Measurements from ENCODE around the gene GAREM1. TPM values are rescaled to one million over a fixed set of nuclear protein-coding genes. Genes with fewer than 3 reads are reported as not detected.
"Not testable (repeated sequence)": the region's sequence is repeated elsewhere in the genome, so short reads cannot be mapped to it uniquely, and the experiment has no call there.

Gene GAREM1
- polyA plus RNA-seq, 3 donors from 2014 or later, result 0.03 TPM; not detected in 2

DNA sequence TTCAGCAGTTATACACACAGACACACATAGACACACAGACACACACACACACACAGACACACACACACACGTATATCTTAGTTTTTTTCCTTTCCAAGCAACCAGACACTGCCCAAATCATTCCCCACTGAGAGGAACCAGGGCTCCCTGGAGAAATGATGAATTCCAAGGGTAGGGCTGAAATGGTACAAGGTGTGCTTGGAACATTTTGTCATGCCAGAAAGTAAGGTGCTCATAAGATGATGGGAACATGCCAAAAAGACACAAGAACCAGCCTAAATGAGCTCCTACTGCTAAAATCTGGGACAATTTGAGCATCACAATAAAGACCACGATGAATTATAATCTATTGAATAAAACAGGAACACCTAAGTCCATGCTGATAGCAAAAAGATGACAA is 177.6 kb downstream of the GAREM1 start:
- Mint-ChIP-seq H3K36me3 (no peaks in the 10 kb centered on the region), H3K9me3 (no peaks in the 10 kb centered on the region), H3K27me3 (ENCODE audit: low read depth in 3 of 3) (peaks cover 0 to 4% (median 2%) of the 10 kb centered on the region in 3 donors), H3K27ac (no peak overlapping the region), H3K4me1 (no peaks in the 10 kb centered on the region), H3K4me3 (no peak overlapping the region)
- no peak for DNase-seq

GRCh38 chr18:32291623-32292022 is 179.1 kb downstream of the GAREM1 start:
- H3K36me3 Mint-ChIP-seq; H3K9me3 Mint-ChIP-seq; DNase-seq; H3K4me3 Mint-ChIP-seq; H3K4me1 Mint-ChIP-seq; H3K27ac Mint-ChIP-seq; H3K27me3 Mint-ChIP-seq (ENCODE audit: low read depth in 3 of 3): not testable (repeated sequence)

DNA sequence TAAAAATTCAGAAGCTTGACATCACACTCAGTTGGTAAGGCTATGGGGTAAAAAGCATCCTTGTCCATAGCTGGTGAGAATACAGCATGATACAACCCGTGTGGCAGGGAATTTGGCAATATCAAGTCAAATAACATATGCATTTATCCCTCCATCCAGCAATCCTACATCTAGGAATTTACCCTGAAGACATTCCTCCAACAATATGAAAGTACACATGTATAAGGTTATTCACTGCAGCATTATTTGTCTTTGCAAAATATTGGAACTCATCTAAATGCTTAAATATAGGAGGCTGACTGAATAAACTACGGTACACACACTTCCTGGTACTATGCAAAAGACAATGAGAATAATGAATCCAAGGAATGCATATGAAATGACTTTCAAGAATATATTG is 179.9 kb downstream of the GAREM1 start:
- no peak for DNase-seq
- Mint-ChIP-seq H3K9me3 (no peaks in the 10 kb centered on the region), H3K27me3 (ENCODE audit: low read depth in 3 of 3) (peaks cover 2 to 8% (median 5%) of the 10 kb centered on the region in 3 donors), H3K4me3 (no peak overlapping the region), H3K36me3 (no peaks in the 10 kb centered on the region), H3K4me1 (no peaks in the 10 kb centered on the region), H3K27ac (no peak overlapping the region)

DNA sequence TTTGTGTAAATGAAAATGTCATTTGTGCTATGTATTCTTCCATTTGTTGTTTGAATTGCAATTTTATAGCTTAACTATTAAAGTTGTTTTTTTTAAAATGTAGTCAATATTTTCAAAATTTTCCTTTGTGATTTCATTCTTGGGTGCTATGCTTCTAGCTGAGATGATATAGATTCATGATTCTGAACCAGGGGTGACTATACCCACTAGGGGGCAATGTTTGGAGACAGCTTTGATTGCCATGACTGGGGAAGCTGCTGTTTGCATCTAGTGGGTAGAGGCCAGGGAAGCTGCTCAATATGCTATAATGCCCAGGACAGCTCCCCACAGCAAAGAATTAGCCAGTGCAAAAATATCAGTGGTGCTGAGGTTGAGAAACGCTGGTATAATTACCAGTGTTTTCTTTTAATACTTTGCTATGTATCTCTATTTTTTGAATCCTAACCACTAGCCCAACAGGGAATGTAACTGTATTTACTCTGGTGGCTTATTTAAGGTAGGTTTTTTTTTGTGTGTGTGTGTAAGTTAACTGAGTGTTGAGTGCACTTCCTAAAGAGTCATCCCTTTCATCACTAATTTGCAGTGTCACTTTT is 181.1 kb downstream of the GAREM1 start:
- no peak overlapping the region for H3K27ac Mint-ChIP-seq
- H3K27me3 Mint-ChIP-seq (ENCODE audit: low read depth in 3 of 3), result peaks cover 2 to 10% (median 8%) of the 10 kb centered on the region in 3 donors
- H3K4me1 Mint-ChIP-seq, result no peaks in the 10 kb centered on the region
- H3K9me3 Mint-ChIP-seq, result no peaks in the 10 kb centered on the region
- no peak for DNase-seq
- H3K4me3 Mint-ChIP-seq, result no peak overlapping the region
- no peaks in the 10 kb centered on the region for H3K36me3 Mint-ChIP-seq

DNA sequence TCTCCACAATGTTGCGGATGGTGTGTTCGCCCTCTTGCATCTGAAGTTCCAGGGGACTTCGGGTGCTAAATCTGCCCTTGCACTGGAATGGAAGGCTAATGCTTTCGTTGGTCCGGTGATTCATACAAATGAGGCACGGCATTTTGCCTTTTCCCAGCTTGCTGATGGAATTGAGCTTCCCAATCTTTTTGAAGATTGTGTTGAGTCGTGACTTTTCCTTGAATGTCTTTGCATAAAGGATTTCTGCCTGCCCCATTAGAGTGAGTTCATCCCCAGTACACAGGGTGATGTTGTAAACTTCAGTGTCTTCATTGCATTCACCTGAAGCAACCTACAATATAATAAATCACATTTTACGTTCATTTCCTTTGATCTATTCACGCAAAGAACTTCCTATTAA is 182.8 kb downstream of the GAREM1 start:
- Mint-ChIP-seq H3K4me3 (no peak overlapping the region), H3K4me1 (no peaks in the 10 kb centered on the region), H3K27me3 (ENCODE audit: low read depth in 3 of 3) (peaks cover 2 to 8% (median 8%) of the 10 kb centered on the region in 3 donors), H3K9me3 (no peaks in the 10 kb centered on the region), H3K36me3 (no peaks in the 10 kb centered on the region), H3K27ac (no peak overlapping the region)
- DNase-seq, result no peak

DNA sequence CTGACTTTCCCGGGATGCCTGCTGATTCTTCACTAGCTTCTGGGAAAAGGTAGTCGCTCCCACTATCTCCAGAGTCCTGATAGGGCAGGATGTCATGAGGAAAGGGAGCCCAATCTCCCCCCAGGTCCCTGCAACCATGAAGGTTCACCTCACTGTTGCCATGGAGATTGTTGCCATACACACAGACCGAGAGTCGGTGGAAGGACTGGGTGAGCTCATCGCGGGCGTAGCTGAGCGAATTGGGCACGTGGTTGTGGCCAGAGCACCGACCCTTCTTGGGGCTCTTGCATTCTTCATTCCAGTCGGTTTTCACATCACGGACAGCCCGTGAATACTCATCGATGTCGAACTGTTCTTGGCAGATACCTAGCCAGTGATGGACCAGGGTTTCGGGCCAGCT is 183.4 kb downstream of the GAREM1 start:
- Mint-ChIP-seq H3K4me1 (no peaks in the 10 kb centered on the region), H3K9me3 (no peaks in the 10 kb centered on the region), H3K27me3 (ENCODE audit: low read depth in 3 of 3) (peaks cover 2 to 8% (median 8%) of the 10 kb centered on the region in 3 donors), H3K36me3 (no peaks in the 10 kb centered on the region), H3K27ac (no peak overlapping the region), H3K4me3 (no peak overlapping the region)
- no peak for DNase-seq

DNA sequence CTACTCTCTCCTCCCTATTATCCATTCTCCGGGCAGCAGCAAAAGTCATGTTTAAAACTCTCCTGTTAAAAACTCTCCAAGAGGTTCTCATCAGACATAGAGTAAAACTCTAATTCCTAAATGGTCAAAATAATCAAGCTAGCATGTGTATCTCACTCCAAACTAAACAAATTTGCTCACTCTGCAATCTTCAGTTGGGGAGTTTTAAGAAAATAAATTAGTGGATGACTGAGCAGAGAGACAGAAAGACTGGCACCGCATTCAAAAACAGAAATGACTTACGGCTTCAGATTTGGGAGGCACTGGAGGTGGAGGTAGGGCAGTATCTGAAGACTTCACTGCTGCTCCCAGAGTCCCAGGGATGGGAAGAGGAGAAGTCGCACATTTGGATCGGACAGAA is 183.9 kb downstream of the GAREM1 start:
- no peak overlapping the region for H3K27ac Mint-ChIP-seq
- H3K4me3 Mint-ChIP-seq, result no peak overlapping the region
- DNase-seq, result no peak
- no peaks in the 10 kb centered on the region for H3K4me1 Mint-ChIP-seq
- no peaks in the 10 kb centered on the region for H3K9me3 Mint-ChIP-seq
- peaks cover 2 to 8% (median 8%) of the 10 kb centered on the region in 3 donors for H3K27me3 Mint-ChIP-seq (ENCODE audit: low read depth in 3 of 3)
- no peaks in the 10 kb centered on the region for H3K36me3 Mint-ChIP-seq

DNA sequence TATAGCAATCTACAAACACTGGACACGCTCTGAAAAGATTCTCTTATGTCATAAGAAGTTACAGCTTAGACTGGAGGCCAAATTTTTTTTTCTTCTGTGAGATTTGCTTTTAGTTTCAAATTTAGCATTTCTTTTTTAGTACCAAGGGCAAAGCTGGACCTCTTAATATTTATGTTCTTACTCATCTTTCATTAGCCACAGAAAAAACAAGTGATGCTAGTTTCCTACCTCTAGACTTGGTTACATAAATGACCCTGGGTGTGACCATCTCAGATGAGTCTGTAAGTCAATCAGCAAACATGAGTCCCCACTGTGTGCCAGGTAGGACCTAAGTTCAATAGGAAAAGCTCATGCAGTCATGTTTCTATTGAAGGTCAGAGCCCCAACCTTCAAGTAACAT is 186.4 kb downstream of the GAREM1 start:
- Mint-ChIP-seq H3K27ac (no peak overlapping the region), H3K27me3 (ENCODE audit: low read depth in 3 of 3) (peaks cover 2 to 8% (median 8%) of the 10 kb centered on the region in 3 donors), H3K9me3 (no peaks in the 10 kb centered on the region), H3K4me3 (no peak overlapping the region), H3K4me1 (no peaks in the 10 kb centered on the region), H3K36me3 (no peaks in the 10 kb centered on the region)
- DNase-seq, result no peak

DNA sequence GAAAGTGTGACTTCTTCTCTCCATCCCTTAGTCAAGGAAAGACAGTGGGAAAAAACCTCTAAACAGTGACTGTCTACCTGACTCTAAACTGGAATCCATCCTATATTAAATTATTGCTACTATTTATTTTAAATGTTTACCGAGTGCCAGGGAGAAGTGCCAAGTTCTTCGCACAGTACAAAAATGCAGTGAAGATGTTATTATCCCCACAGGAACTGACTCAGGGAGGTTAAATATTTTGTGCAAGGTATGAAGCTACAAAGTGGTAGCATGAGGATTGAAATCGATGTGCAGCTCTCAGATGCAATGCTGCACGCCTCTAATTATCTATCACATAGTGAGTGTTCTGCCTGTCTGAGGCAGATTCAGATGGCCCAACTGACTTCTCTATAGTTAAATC is 189.8 kb downstream of the GAREM1 start:
- Mint-ChIP-seq H3K36me3 (no peaks in the 10 kb centered on the region), H3K9me3 (no peaks in the 10 kb centered on the region), H3K27ac (no peak overlapping the region), H3K4me1 (no peaks in the 10 kb centered on the region), H3K27me3 (ENCODE audit: low read depth in 3 of 3) (peaks cover 0 to 5% (median under 1%) of the 10 kb centered on the region in 3 donors), H3K4me3 (no peak overlapping the region)
- DNase-seq, result no peak

DNA sequence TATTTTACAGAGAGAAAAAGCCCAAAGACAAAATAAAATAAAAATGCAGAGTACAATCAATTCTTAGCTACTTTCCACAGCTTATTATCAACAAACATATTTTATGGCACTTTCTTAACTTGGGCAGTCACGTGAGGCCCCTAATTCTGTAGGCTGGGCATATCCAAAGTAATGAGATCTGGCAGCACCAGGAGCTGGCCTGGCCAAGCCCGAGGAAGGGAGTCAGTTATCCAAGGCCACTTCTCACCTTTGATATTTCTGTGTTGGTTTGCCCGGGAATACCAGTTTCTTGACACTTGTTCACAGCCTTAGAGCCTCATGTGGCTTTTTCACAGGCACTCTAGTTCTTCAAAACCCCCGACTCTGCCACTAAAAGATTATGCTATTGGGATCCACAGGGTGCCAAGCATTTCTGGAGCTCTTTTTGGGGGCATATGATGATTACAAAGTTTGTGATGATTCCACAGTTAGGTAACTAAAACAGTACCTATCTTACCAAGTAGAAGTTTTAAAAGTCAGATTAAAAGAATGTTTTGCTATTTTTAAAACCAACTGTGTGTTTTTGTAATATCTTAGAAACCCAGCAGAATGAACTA is 190.4 kb downstream of the GAREM1 start:
- Mint-ChIP-seq H3K36me3 (no peaks in the 10 kb centered on the region), H3K27me3 (ENCODE audit: low read depth in 3 of 3) (peaks cover 2 to 3% (median 2%) of the 10 kb centered on the region in 3 donors), H3K4me1 (no peaks in the 10 kb centered on the region), H3K27ac (no peak overlapping the region), H3K4me3 (no peak overlapping the region), H3K9me3 (no peaks in the 10 kb centered on the region)
- DNase-seq, result no peak

GRCh38 chr18:32278177-32278799 is 192.4 kb downstream of the GAREM1 start:
- H3K4me1 Mint-ChIP-seq, result no peaks in the 10 kb centered on the region
- DNase-seq, result no peak
- H3K4me3 Mint-ChIP-seq, result no peak overlapping the region
- no peak overlapping the region for H3K27ac Mint-ChIP-seq
- H3K27me3 Mint-ChIP-seq (ENCODE audit: low read depth in 3 of 3), result peaks cover 0 to 11% (median 2%) of the 10 kb centered on the region in 3 donors
- no peaks in the 10 kb centered on the region for H3K36me3 Mint-ChIP-seq
- no peaks in the 10 kb centered on the region for H3K9me3 Mint-ChIP-seq

DNA sequence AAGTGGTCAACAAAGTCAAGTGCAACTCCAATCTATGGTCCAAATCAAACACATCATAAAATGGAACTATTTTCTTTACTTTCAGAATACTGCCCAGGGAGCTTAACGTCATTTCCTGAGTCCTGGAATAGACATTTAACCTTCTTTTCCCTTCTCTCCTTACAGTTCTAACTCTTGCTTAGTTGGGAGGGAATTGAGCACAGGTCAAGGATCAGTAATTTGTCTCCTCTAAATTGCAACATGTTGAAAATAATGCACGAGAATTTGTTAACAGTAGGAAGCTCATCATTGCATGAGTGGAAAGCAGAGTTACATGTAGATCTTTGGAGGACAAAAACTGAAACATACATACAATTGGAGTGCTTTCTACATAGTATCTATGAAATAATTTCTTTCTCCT is 193.1 kb downstream of the GAREM1 start:
- no peak overlapping the region for H3K4me3 Mint-ChIP-seq
- H3K4me1 Mint-ChIP-seq, result no peaks in the 10 kb centered on the region
- peaks cover 0 to 11% (median 2%) of the 10 kb centered on the region in 3 donors for H3K27me3 Mint-ChIP-seq (ENCODE audit: low read depth in 3 of 3)
- no peaks in the 10 kb centered on the region for H3K36me3 Mint-ChIP-seq
- no peaks in the 10 kb centered on the region for H3K9me3 Mint-ChIP-seq
- DNase-seq, result no peak
- H3K27ac Mint-ChIP-seq, result no peak overlapping the region

DNA sequence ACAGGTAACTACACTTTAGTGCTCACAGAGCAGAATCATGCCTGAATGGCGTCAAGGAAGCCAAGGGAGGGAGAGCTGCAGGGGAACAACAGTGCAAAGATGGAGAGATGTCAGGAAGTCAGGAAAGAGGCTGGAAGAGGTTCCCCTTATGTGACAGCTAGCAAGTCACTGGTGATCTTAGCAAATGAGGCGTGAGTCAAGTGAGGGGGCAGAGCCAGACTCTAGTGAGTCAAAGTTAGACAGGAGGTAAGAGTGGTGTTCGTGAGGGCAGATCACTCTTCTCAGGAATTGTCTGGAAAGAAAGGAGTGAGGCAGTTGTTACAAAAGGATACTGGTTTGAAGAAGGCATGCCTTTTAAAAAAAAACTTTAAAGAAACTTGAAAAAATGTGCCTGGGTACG is 193.8 kb downstream of the GAREM1 start:
- Mint-ChIP-seq H3K36me3 (no peaks in the 10 kb centered on the region), H3K27me3 (ENCODE audit: low read depth in 3 of 3) (peaks cover 0 to 11% (median 2%) of the 10 kb centered on the region in 3 donors), H3K4me3 (no peak overlapping the region), H3K27ac (no peak overlapping the region), H3K4me1 (no peaks in the 10 kb centered on the region), H3K9me3 (no peaks in the 10 kb centered on the region)
- DNase-seq, result no peak

DNA sequence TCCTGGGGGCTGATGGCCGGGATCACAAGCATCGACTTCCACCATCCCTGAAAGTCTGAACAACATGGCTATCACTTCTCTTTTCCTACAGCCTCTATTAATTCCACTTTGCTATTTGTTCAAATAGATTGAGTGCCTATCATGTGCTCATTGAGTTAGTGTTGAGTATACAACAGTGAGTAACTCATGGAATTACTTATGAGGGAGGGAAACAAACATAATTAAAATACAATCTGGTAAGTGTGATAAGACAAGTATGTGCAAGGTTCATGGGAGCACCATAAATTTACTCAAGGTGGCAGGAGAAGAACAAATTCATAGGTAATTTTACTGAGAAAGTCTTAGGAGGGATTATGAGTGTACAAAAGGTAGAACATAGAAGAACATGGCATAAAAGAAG is 194.4 kb downstream of the GAREM1 start:
- Mint-ChIP-seq H3K4me1 (no peaks in the 10 kb centered on the region), H3K27ac (no peak overlapping the region), H3K36me3 (no peaks in the 10 kb centered on the region), H3K4me3 (no peak overlapping the region), H3K9me3 (no peaks in the 10 kb centered on the region), H3K27me3 (ENCODE audit: low read depth in 3 of 3) (peaks cover 0 to 11% (median 2%) of the 10 kb centered on the region in 3 donors)
- DNase-seq, result no peak

GRCh38 chr18:32275221-32275620 is 195.5 kb downstream of the GAREM1 start:
- Mint-ChIP-seq H3K27me3 (ENCODE audit: low read depth in 3 of 3) (peaks cover 0 to 11% (median 2%) of the 10 kb centered on the region in 3 donors), H3K27ac (no peak overlapping the region)

More at GRCh38 chr18:32275221-32275620, 195.5 kb downstream of the GAREM1 start:
- H3K9me3 Mint-ChIP-seq, result no peaks in the 10 kb centered on the region
- no peaks in the 10 kb centered on the region for H3K4me1 Mint-ChIP-seq
- DNase-seq, result no peak
- no peaks in the 10 kb centered on the region for H3K36me3 Mint-ChIP-seq
- H3K4me3 Mint-ChIP-seq, result no peak overlapping the region

Data from immature natural killer cell (primary cell).